ENCODE measurements around the gene MUC5B.
"Not testable (repeated sequence)": the region's sequence is repeated elsewhere in the genome, so short reads cannot be mapped to it uniquely, and the experiment has no call there.

The MUC5B gene

GRCh38 chr11:1191786-1192470 lies 30.9 kb upstream of the MUC5B start:
- DNase-seq, result not testable (repeated sequence)

GRCh38 chr11:1192741-1193325 lies 30.0 kb upstream of the MUC5B start:
- DNase-seq, result no peak

DNA sequence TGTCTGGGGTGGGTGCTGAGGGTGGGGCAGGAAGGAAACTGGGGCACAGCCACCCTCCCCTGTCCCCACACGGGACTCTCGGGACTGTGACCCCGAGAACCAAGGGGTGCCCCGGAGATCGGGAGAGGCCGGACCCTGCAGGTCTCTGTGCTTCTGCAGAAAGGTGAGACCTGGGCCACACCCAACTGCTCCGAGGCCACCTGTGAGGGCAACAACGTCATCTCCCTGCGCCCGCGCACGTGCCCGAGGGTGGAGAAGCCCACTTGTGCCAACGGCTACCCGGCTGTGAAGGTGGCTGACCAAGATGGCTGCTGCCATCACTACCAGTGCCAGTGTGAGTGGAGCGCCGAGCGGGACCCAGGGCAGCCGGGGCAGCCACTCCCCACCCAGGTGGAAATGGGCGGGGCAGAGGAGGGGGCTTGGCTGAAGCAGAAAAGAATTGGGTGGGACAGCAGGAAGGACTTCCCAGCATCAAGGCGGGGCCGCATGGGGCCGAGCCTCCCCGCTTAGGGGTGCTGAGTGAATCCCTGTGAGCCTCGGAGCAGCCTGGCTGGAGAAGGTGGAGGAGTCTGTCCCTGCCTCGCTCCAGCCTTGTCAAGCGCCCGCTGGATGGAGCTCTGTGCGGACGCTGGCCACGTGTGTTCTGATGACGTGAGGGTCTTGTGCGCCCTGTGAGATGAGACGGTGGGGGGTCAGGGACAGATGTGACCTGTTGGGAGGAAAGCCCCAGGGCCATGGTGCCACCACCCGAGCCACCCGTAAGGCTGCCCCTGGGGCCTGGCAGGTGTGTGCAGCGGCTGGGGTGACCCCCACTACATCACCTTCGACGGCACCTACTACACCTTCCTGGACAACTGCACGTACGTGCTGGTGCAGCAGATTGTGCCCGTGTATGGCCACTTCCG lies 29.3 kb upstream of the MUC5B start:
- DNase-seq, result no peak

DNA sequence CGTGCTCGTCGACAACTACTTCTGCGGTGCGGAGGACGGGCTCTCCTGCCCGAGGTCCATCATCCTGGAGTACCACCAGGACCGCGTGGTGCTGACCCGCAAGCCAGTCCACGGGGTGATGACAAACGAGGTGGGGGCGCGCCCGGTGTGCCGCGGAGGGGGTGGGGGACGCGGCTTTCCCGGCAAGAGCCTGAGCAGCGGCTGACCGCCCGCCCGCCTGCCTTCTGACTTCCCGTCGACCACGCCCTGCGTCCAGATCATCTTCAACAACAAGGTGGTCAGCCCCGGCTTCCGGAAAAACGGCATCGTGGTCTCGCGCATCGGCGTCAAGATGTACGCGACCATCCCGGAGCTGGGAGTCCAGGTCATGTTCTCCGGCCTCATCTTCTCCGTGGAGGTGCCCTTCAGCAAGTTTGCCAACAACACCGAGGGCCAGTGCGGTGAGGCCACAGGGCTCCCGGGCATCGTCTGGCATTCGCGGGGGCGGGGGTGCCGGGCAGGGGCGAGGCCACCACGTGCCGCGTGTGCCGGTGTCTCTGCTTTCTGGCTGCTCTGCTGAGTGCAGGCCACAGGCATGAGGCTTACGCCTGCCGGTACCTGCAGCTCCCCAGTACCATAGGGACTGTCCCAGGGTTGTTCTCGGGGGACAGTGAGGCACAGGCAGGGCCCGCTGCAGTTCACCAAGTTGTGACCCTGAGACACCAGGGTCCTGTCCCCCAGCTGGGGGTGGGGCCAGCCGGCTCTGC lies 28.5 kb upstream of the MUC5B start:
- DNase-seq, result no peak

GRCh38 chr11:1194977-1195681 lies 27.7 kb upstream of the MUC5B start:
- DNase-seq, result no peak

GRCh38 chr11:1195682-1196515 lies 27.0 kb upstream of the MUC5B start:
- DNase-seq, result no peak

- DNase-seq, result no peak
Measured at GRCh38 chr11:1196516-1197391, 26.1 kb upstream of the MUC5B start.

- no peak for DNase-seq
Measured at GRCh38 chr11:1197431-1197885, 25.4 kb upstream of the MUC5B start.

- DNase-seq, result no peak
Measured at GRCh38 chr11:1197886-1198560, 24.8 kb upstream of the MUC5B start.

GRCh38 chr11:1198561-1199240 lies 24.2 kb upstream of the MUC5B start:
- DNase-seq, result no peak

GRCh38 chr11:1199241-1199750 lies 23.6 kb upstream of the MUC5B start:
- no peak for DNase-seq

- DNase-seq, result no peak
Measured at GRCh38 chr11:1199751-1200610, 22.9 kb upstream of the MUC5B start.

GRCh38 chr11:1200611-1201191 lies 22.2 kb upstream of the MUC5B start:
- no peak for DNase-seq

- no peak for DNase-seq
Measured at GRCh38 chr11:1201395-1202153, 21.3 kb upstream of the MUC5B start.

DNA sequence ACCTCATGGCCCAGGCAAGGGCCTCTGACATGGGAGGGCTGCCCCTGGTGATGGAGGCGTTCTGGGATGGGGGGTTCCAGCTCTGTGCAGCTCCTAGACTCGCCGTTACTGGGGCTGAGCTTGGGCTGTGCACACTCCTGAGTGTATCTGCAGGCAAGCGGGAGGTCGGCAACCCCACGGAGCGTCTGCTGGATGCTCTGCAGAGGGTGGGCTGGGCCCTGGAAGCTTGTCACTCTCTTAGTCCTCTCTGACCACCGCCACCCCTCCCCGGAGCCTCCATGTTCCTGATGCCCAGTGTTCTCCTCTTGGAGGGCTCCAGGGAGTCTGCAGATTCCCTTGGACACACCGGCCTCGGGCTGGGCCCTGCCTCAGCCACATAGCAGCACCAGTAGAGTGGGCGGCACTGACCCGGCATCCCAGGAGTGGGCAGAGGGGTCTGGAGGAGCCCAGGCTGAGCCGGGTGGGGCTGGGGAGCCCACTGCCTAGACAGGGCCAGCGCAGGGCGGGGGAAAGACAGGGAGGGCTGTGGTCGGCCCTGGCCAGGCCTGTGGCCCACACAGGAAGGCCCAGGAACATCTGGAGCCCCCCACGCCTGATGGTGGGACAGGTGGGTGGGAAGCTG lies 20.6 kb upstream of the MUC5B start:
- DNase-seq, result no peak

Data from NCI-H187 (cell line).